Measurements from ENCODE around the gene PAGE2B.
"Not testable (repeated sequence)": the region's sequence is repeated elsewhere in the genome, so short reads cannot be mapped to it uniquely, and the experiment has no call there.

PAGE2B gene

GRCh38 chrX:55111578-55112254 lies 36.9 kb downstream of the PAGE2B start:
- no peak for DNase-seq

GRCh38 chrX:55116589-55116988 lies 41.8 kb downstream of the PAGE2B start:
- DNase-seq, result not testable (repeated sequence)

GRCh38 chrX:55118574-55118973 lies 43.7 kb downstream of the PAGE2B start:
- no peak for DNase-seq

GRCh38 chrX:55119271-55119670 lies 44.4 kb downstream of the PAGE2B start:
- DNase-seq, result no peak

- DNase-seq, result no peak
Observed at GRCh38 chrX:55119712-55120111, 44.9 kb downstream of the PAGE2B start.

- DNase-seq, result no peak
Observed at GRCh38 chrX:55120761-55121358, 46.0 kb downstream of the PAGE2B start.

- no peak for DNase-seq
Observed at GRCh38 chrX:55123900-55124299, 49.1 kb downstream of the PAGE2B start.

- DNase-seq, result no peak
Observed at GRCh38 chrX:55127692-55128091, 52.9 kb downstream of the PAGE2B start.
